Caco-2 (cell line): Measurements from ENCODE around the gene PITPNM3. TPM values are rescaled to one million over a fixed set of nuclear protein-coding genes. Genes with fewer than 3 reads are reported as not detected.

Experiments used
- BruUV-seq: library from RNA; stranded (reverse); fragments of 400-500 nt; replicated peaks from 2 replicates; lab custom pipeline; 2021; lab: Mats Ljungman, UMichigan
- CTCF ChIA-PET: fragments of 300-600 bp; sonication (Branson Sonifier 250); formaldehyde crosslinking; loops from one replicate; lab custom pipeline; 2022; ENCODE audit warnings: antibody characterized with exemption; lab: Charles Lee
- POLR2A ChIA-PET: fragments of 300-600 bp; sonication (Branson Sonifier 250); formaldehyde crosslinking; loops from one replicate; lab custom pipeline; 2022; ENCODE audit warnings: antibody characterized with exemption; lab: Charles Lee
- DNase-seq, 2 experiments: peaks; one replicate each; pipeline versions ENCODE4 v3.0.0 to v3.0.0-alpha.2; 2020 to 2022
- H3K27me3 ChIP-seq: replicated peaks from 2 replicates; pipeline ENCODE4 v1.6.0; 2011; ENCODE audit warnings: low read length; ENCODE audit not compliant: control insufficient read depth, insufficient read depth
- H3K36me3 ChIP-seq: 2 replicates; pipeline ENCODE4 v1.5.1; 2011; ENCODE audit warnings: low read length; ENCODE audit not compliant: control insufficient read depth, insufficient read depth
- H3K4me1 ChIP-seq: fragments of 250-450 bp; sonication (Bioruptor Pico); 2 replicates; pipeline ENCODE4 v1.5.1; 2020; ENCODE audit warnings: mild to moderate bottlenecking
- H3K4me3 ChIP-seq: 2 replicates; pipeline ENCODE4 v1.5.1; 2011; ENCODE audit warnings: low read depth, mild to moderate bottlenecking, control low read depth, low read length
- H3K9me3 ChIP-seq: fragments of 250-450 bp; sonication (Bioruptor Pico); 2 replicates; pipeline ENCODE4 v1.5.1; 2020; ENCODE audit warnings: mild to moderate bottlenecking, moderate library complexity
- H3K27ac Mint-ChIP-seq: one replicate; pipeline ENCODE4 v1.8.0; 2022; ENCODE audit warnings: mixed read lengths; ENCODE audit not compliant: unreplicated experiment
- H3K27me3 Mint-ChIP-seq: one replicate; pipeline ENCODE4 v1.8.0; 2022; ENCODE audit warnings: mixed read lengths; ENCODE audit not compliant: insufficient read depth, unreplicated experiment
- H3K36me3 Mint-ChIP-seq: one replicate; pipeline ENCODE4 v1.8.0; 2022; ENCODE audit warnings: mild to moderate bottlenecking, mixed read lengths; ENCODE audit not compliant: insufficient read depth, unreplicated experiment
- H3K4me1 Mint-ChIP-seq: one replicate; pipeline ENCODE4 v1.8.0; 2022; ENCODE audit warnings: low read depth, mixed read lengths; ENCODE audit not compliant: unreplicated experiment
- H3K4me3 Mint-ChIP-seq: one replicate; pipeline ENCODE4 v1.8.0; 2022; ENCODE audit warnings: mild to moderate bottlenecking, moderate library complexity, mixed read lengths; ENCODE audit not compliant: unreplicated experiment
- H3K9me3 Mint-ChIP-seq: one replicate; pipeline ENCODE4 v1.8.0; 2022; ENCODE audit warnings: mixed read lengths; ENCODE audit not compliant: unreplicated experiment
- intact Hi-C: fragments of 100-400 bp; cut with micrococcal nuclease; formaldehyde crosslinking; loops from one replicate; pipeline ENCODE4 v1.10.0; 2022; ENCODE audit not compliant: unreplicated experiment
- total RNA-seq: library from RNA; stranded (reverse); gene quantifications from 2 replicates; pipeline ENCODE4 v1.2.3, GENCODE V29; 2022
- TF ChIP-seq, protein P1 (sequence below), 2 experiments: fragments of 200-600 bp in 1 of 2; IDR thresholded peaks; 1 replicate in 1 of 2; 2 replicates in 1 of 2; pipeline versions ENCODE4 v1.5.1 to v1.8.0; 2011 to 2022; ENCODE audit warnings: antibody characterized with exemption in 1 of 2, control low read depth in 1 of 2, inconsistent platforms in 1 of 2, low read depth in 1 of 2, low read length in 1 of 2, mild to moderate bottlenecking in 1 of 2, moderate library complexity in 1 of 2; ENCODE audit not compliant: insufficient read depth in 1 of 2, severe bottlenecking in 1 of 2, unreplicated experiment in 1 of 2

The PITPNM3 gene
- total RNA-seq, 1 experiment from 2014 or later = 0.50 TPM

DNA sequence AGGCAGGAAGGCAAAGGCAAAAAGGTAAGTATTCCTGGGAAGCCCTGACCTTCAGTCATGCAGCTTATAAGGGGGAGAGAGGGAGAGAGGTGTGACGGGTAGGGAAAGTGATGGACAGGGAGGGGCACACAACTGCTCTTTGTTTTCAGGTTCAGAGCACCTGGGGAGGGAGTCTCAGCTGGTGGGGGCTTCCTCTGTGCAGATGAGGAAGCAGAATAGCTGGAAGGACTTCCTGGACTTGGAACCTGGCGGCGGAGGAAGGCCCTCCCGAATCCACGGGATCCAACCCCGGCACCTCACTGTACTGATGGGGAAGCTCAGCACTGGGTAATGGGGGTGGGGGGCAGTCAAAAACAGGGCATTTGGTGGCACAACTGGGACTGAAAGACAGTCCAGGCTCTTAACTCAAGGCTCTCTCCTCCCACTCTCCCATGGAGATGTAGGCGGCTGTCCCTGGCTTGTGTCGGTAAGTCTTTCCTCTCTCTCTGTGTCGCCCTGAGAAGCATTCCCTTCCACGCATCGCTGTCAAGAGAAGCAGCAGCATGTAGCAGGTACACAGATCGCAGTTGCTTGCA is 11.9 kb upstream of the PITPNM3 start:
- Mint-ChIP-seq H3K27ac (no peak overlapping the region), H3K4me3 (no peak overlapping the region), H3K27me3 (no peaks in the 10 kb centered on the region), H3K9me3 (no peaks in the 10 kb centered on the region), H3K4me1 (no peaks in the 10 kb centered on the region), H3K36me3 (no peaks in the 10 kb centered on the region)
- Histone ChIP-seq H3K27me3 (no peaks in the 10 kb centered on the region), H3K4me1 (no peaks in the 10 kb centered on the region), H3K4me3 (no peak overlapping the region), H3K9me3 (no peaks in the 10 kb centered on the region), H3K36me3 (no peaks in the 10 kb centered on the region)
- no TSS peak for BruUV-seq
- CTCF ChIA-PET = no interaction called here
- intact Hi-C loops = loop anchor here (10.0 kb wide), 1 partner anchor 93 kb away; no protein-coding TSS in a partner anchor
- TF ChIP-seq, protein P1, sequence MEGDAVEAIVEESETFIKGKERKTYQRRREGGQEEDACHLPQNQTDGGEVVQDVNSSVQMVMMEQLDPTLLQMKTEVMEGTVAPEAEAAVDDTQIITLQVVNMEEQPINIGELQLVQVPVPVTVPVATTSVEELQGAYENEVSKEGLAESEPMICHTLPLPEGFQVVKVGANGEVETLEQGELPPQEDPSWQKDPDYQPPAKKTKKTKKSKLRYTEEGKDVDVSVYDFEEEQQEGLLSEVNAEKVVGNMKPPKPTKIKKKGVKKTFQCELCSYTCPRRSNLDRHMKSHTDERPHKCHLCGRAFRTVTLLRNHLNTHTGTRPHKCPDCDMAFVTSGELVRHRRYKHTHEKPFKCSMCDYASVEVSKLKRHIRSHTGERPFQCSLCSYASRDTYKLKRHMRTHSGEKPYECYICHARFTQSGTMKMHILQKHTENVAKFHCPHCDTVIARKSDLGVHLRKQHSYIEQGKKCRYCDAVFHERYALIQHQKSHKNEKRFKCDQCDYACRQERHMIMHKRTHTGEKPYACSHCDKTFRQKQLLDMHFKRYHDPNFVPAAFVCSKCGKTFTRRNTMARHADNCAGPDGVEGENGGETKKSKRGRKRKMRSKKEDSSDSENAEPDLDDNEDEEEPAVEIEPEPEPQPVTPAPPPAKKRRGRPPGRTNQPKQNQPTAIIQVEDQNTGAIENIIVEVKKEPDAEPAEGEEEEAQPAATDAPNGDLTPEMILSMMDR (IDR thresholded peaks at IDR 0.05; ENCODE audit: insufficient read depth in 1 of 2, low read depth in 1 of 2, low read length in 1 of 2, severe bottlenecking in 1 of 2, unreplicated experiment in 1 of 2) = no peak
- POLR2A ChIA-PET = no interaction called here
- no peak for DNase-seq

GRCh38 chr17:6567528-6568183 is 11.3 kb upstream of the PITPNM3 start:
- POLR2A ChIA-PET = no interaction called here
- TF ChIP-seq, protein P1 (IDR thresholded peaks at IDR 0.05; ENCODE audit: insufficient read depth in 1 of 2, low read depth in 1 of 2, low read length in 1 of 2, severe bottlenecking in 1 of 2, unreplicated experiment in 1 of 2) = no peak
- Mint-ChIP-seq H3K4me1 (no peaks in the 10 kb centered on the region), H3K27ac (no peak overlapping the region), H3K36me3 (no peaks in the 10 kb centered on the region), H3K27me3 (no peaks in the 10 kb centered on the region), H3K9me3 (no peaks in the 10 kb centered on the region), H3K4me3 (no peak overlapping the region)
- CTCF ChIA-PET = no interaction called here
- no TSS peak for BruUV-seq
- Histone ChIP-seq H3K4me1 (no peaks in the 10 kb centered on the region), H3K9me3 (no peaks in the 10 kb centered on the region), H3K4me3 (no peak overlapping the region), H3K27me3 (no peaks in the 10 kb centered on the region), H3K36me3 (no peaks in the 10 kb centered on the region)
- intact Hi-C loops = loop anchor here (10.0 kb wide), 1 partner anchor 93 kb away; no protein-coding TSS in a partner anchor
- no peak for DNase-seq

GRCh38 chr17:6561446-6561845 is 5.1 kb upstream of the PITPNM3 start:
- DNase-seq = no peak
- Mint-ChIP-seq H3K36me3 (no peaks in the 10 kb centered on the region), H3K27ac (no peak overlapping the region), H3K4me1 (no peaks in the 10 kb centered on the region), H3K9me3 (no peaks in the 10 kb centered on the region), H3K4me3 (no peak overlapping the region), H3K27me3 (no peaks in the 10 kb centered on the region)
- no peaks in the 10 kb centered on the region for H3K4me1 ChIP-seq
- POLR2A ChIA-PET = no interaction called here
- TF ChIP-seq, protein P1 (IDR thresholded peaks at IDR 0.05; ENCODE audit: insufficient read depth in 1 of 2, low read depth in 1 of 2, low read length in 1 of 2, severe bottlenecking in 1 of 2, unreplicated experiment in 1 of 2) = no peak
- no peaks in the 10 kb centered on the region for H3K27me3 ChIP-seq
- CTCF ChIA-PET = no interaction called here
- intact Hi-C loops = loop anchor here (10.0 kb wide), 1 partner anchor 87 kb away; no protein-coding TSS in a partner anchor
- H3K36me3 ChIP-seq = no peaks in the 10 kb centered on the region
- H3K9me3 ChIP-seq = no peaks in the 10 kb centered on the region
- no peak overlapping the region for H3K4me3 ChIP-seq
- no TSS peak for BruUV-seq
